Measurements from ENCODE around the gene SSNA1.

GRCh38 chr9:137227853-137228505, 39.5 kb downstream of the SSNA1 start:
- TF ChIP-seq CTCF (IDR thresholded peaks at IDR 0.05; ENCODE audit: borderline replicate concordance, extremely low read depth, low read length, poor library complexity, severe bottlenecking) (no peak), EZH2 (IDR thresholded peaks at IDR 0.05; ENCODE audit: borderline replicate concordance, low read depth, low read length, severe bottlenecking) (no peak)

All from DND-41 (cell line).